Retina (tissue), 1 donor: ENCODE results near the gene NEK6.

Experiments
- DNase-seq: peaks from one replicate; pipeline ENCODE4 v3.0.0-alpha.2; 2016

Gene NEK6

GRCh38 chr9:124262649-124262972 is 4.9 kb downstream of the NEK6 start:
- DNase-seq, result peak; percentile 53

- peak; percentile 25 for DNase-seq
These were observed 5.5 kb downstream of the NEK6 start for GRCh38 chr9:124263213-124263612.

GRCh38 chr9:124263800-124264426 is 6.2 kb downstream of the NEK6 start:
- DNase-seq, result peak; percentile 74

- no peak for DNase-seq
These were observed 7.1 kb downstream of the NEK6 start for GRCh38 chr9:124264823-124265233.

GRCh38 chr9:124265551-124265950 is 7.8 kb downstream of the NEK6 start:
- no peak for DNase-seq

GRCh38 chr9:124266139-124266825 is 8.5 kb downstream of the NEK6 start:
- no peak for DNase-seq

GRCh38 chr9:124266826-124267201 is 9.1 kb downstream of the NEK6 start:
- DNase-seq, result no peak

- DNase-seq, result peak; percentile 32
These were observed 9.6 kb downstream of the NEK6 start for GRCh38 chr9:124267271-124267807.

GRCh38 chr9:124268248-124268647 is 10.5 kb downstream of the NEK6 start:
- no peak for DNase-seq

GRCh38 chr9:124268661-124269060 is 10.9 kb downstream of the NEK6 start:
- no peak for DNase-seq

GRCh38 chr9:124269556-124269955 is 11.8 kb downstream of the NEK6 start:
- DNase-seq, result no peak

GRCh38 chr9:124270504-124271335 is 13.0 kb downstream of the NEK6 start:
- peak; percentile 53 for DNase-seq

GRCh38 chr9:124271660-124272059 is 13.9 kb downstream of the NEK6 start:
- DNase-seq, result no peak

GRCh38 chr9:124272118-124272517 is 14.4 kb downstream of the NEK6 start:
- DNase-seq, result peak; percentile 42

- no peak for DNase-seq
These were observed 15.2 kb downstream of the NEK6 start for GRCh38 chr9:124272979-124273378.

- DNase-seq, result no peak
These were observed 15.8 kb downstream of the NEK6 start for GRCh38 chr9:124273427-124274160.

GRCh38 chr9:124274226-124274625 is 16.5 kb downstream of the NEK6 start:
- no peak for DNase-seq

GRCh38 chr9:124274738-124275137 is 17.0 kb downstream of the NEK6 start:
- no peak for DNase-seq

- DNase-seq, result no peak
These were observed 19.7 kb downstream of the NEK6 start for GRCh38 chr9:124277420-124277819.

GRCh38 chr9:124278054-124278540 is 20.3 kb downstream of the NEK6 start:
- no peak for DNase-seq

- no peak for DNase-seq
These were observed 21.9 kb downstream of the NEK6 start for GRCh38 chr9:124279531-124280175.

GRCh38 chr9:124280176-124280691 is 22.5 kb downstream of the NEK6 start:
- DNase-seq, result no peak
